ENCODE measurements around the gene GPR18.

DNA sequence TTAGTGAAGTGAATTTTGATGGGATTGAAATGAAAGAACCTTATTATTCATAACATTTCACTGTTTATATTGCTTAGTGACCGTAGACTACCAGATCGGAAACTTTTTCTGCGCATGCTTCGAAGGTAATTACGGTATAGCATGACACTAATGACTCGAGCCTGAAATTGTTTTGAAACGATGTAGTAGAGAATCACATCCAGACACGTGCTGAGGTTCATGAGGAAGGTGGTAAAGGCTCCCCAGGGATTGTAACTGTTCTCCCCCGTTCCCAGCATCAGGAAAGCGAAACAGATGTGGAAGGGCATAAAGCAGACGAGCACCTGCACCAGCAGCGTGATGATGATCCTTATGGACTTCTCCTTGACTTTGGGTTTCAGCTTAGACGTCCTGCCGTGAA lies 3.3 kb downstream of the GPR18 start:
- TF ChIP-seq, protein P1, sequence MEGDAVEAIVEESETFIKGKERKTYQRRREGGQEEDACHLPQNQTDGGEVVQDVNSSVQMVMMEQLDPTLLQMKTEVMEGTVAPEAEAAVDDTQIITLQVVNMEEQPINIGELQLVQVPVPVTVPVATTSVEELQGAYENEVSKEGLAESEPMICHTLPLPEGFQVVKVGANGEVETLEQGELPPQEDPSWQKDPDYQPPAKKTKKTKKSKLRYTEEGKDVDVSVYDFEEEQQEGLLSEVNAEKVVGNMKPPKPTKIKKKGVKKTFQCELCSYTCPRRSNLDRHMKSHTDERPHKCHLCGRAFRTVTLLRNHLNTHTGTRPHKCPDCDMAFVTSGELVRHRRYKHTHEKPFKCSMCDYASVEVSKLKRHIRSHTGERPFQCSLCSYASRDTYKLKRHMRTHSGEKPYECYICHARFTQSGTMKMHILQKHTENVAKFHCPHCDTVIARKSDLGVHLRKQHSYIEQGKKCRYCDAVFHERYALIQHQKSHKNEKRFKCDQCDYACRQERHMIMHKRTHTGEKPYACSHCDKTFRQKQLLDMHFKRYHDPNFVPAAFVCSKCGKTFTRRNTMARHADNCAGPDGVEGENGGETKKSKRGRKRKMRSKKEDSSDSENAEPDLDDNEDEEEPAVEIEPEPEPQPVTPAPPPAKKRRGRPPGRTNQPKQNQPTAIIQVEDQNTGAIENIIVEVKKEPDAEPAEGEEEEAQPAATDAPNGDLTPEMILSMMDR (conservative IDR thresholded peaks at IDR 0.05 in 1 of 2, IDR thresholded peaks at IDR 0.05 in 1 of 2; ENCODE audit: low read depth in 1 of 2, low read length in 2 of 2) = no peak
- TF ChIP-seq EZH2 (IDR thresholded peaks at IDR 0.05; ENCODE audit: low read length, missing control alignments) = no peak

Measured in fibroblast of lung (primary cell).